ENCODE measurements around the gene SETD9. TPM values are rescaled to one million over a fixed set of nuclear protein-coding genes. Genes with fewer than 3 reads are reported as not detected.

The SETD9 gene
- total and polyA plus RNA-seq, 2 of the 13 experiments (the other 11 are each of a cell fraction or from before 2014, with no cell fraction given): 4.8 to 17.8 TPM

DNA sequence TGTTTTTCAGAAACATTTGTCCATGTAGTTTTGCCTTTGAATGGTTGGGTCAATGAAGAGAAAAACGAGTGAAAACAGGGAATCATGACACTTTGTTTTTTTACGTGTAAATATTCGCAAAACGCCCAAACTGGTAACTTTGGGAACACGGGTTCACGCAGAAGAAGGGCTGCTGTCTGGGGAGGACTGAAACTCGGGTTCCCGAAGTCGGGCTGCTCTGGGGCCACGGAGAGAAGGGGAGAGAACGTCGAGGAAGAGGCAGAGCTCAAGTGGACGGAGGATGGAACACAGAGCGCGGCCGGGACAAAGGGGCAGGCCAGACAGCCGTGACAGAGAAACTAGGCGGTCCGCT, 478 bp upstream of the SETD9 start (continued):
- TF ChIP-seq, protein P1, sequence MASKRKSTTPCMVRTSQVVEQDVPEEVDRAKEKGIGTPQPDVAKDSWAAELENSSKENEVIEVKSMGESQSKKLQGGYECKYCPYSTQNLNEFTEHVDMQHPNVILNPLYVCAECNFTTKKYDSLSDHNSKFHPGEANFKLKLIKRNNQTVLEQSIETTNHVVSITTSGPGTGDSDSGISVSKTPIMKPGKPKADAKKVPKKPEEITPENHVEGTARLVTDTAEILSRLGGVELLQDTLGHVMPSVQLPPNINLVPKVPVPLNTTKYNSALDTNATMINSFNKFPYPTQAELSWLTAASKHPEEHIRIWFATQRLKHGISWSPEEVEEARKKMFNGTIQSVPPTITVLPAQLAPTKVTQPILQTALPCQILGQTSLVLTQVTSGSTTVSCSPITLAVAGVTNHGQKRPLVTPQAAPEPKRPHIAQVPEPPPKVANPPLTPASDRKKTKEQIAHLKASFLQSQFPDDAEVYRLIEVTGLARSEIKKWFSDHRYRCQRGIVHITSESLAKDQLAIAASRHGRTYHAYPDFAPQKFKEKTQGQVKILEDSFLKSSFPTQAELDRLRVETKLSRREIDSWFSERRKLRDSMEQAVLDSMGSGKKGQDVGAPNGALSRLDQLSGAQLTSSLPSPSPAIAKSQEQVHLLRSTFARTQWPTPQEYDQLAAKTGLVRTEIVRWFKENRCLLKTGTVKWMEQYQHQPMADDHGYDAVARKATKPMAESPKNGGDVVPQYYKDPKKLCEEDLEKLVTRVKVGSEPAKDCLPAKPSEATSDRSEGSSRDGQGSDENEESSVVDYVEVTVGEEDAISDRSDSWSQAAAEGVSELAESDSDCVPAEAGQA (IDR thresholded peaks at IDR 0.05; ENCODE audit: low read depth): no peak
- TF ChIP-seq, protein P1 (CRISPR knock-in tag; IDR thresholded peaks at IDR 0.05; ENCODE audit: borderline replicate concordance): no peak
- TF ChIP-seq ZFP1 (CRISPR knock-in tag; IDR thresholded peaks at IDR 0.05) (no peak), MAZ (IDR thresholded peaks at IDR 0.05; ENCODE audit: borderline replicate concordance, low read depth, low read length) (no peak), MAZ (CRISPR knock-in tag; IDR thresholded peaks at IDR 0.05; ENCODE audit: low read depth) (peak; percentile 6; the same call in 1 of the 2 replicates), REPIN1 (CRISPR knock-in tag; IDR thresholded peaks at IDR 0.05; ENCODE audit: borderline replicate concordance, low read depth) (no peak), PHB2 (IDR thresholded peaks at IDR 0.05; ENCODE audit: partially characterized antibody) (no peak), KIAA2018 (CRISPR knock-in tag; IDR thresholded peaks at IDR 0.05; ENCODE audit: borderline replicate concordance) (no peak), TAF1 (CRISPR knock-in tag; IDR thresholded peaks at IDR 0.05) (0 out of 2 replicates have a peak, but pooled peaks have one; percentile 42), ZNF772 (CRISPR knock-in tag; IDR thresholded peaks at IDR 0.05) (no peak), CBX1 (IDR thresholded peaks at IDR 0.05; ENCODE audit: low read depth) (no peak), HDAC1 (CRISPR knock-in tag; IDR thresholded peaks at IDR 0.05) (no peak), ZNF101 (CRISPR knock-in tag; IDR thresholded peaks at IDR 0.05; ENCODE audit: borderline replicate concordance, low read depth) (no peak), ZNF598 (CRISPR knock-in tag; IDR thresholded peaks at IDR 0.05; ENCODE audit: borderline replicate concordance) (0 out of 2 replicates have a peak, but pooled peaks have one; percentile 10)
- TF ChIP-seq, protein P2, sequence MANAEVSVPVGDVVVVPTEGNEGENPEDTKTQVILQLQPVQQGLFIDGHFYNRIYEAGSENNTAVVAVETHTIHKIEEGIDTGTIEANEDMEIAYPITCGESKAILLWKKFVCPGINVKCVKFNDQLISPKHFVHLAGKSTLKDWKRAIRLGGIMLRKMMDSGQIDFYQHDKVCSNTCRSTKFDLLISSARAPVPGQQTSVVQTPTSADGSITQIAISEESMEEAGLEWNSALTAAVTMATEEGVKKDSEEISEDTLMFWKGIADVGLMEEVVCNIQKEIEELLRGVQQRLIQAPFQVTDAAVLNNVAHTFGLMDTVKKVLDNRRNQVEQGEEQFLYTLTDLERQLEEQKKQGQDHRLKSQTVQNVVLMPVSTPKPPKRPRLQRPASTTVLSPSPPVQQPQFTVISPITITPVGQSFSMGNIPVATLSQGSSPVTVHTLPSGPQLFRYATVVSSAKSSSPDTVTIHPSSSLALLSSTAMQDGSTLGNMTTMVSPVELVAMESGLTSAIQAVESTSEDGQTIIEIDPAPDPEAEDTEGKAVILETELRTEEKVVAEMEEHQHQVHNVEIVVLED (CRISPR knock-in tag; IDR thresholded peaks at IDR 0.05; ENCODE audit: borderline replicate concordance): 0 out of 2 replicates have a peak, but pooled peaks have one; percentile 3

All from HepG2 (cell line).